ENCODE measurements around the gene IQCE.

- TF ChIP-seq CTCF (IDR thresholded peaks at IDR 0.05) (no peak), POLR2A (IDR thresholded peaks at IDR 0.05) (no peak)
These were observed 105.2 kb downstream of the IQCE start for GRCh38 chr7:2663960-2664359.
